ENCODE results near the gene SNX8. TPM values are rescaled to one million over a fixed set of nuclear protein-coding genes. Genes with fewer than 3 reads are reported as not detected.

Gene SNX8
- total and polyA plus RNA-seq, 2 of the 8 experiments (the other 6 are each of a cell fraction or from before 2014, with no cell fraction given) = 46.2 to 70.8 TPM

DNA sequence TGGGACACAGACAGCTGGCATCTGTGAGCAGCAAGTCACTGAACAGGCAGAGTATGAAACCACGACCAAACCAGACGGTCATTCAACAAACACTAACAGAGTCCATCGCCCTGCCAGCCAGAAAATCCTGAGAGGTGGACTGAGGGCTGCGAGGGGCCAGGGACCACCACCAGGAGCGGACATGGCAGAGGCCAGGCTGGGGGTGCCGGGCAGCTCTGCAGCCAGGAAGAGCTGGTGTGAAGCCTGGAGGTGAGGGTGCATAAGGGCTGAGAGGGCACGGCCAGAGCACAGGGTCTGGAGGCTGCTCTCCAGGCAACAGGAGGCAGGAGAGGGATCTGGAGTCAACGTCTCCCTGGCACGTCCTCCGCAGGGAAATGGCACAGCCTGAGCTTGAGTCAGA is 97.0 kb downstream of the SNX8 start (continued):
- no peak for TF ChIP-seq PHF8 (conservative IDR thresholded peaks at IDR 0.05; ENCODE audit: low read depth, low read length)
- TF ChIP-seq, protein P1, sequence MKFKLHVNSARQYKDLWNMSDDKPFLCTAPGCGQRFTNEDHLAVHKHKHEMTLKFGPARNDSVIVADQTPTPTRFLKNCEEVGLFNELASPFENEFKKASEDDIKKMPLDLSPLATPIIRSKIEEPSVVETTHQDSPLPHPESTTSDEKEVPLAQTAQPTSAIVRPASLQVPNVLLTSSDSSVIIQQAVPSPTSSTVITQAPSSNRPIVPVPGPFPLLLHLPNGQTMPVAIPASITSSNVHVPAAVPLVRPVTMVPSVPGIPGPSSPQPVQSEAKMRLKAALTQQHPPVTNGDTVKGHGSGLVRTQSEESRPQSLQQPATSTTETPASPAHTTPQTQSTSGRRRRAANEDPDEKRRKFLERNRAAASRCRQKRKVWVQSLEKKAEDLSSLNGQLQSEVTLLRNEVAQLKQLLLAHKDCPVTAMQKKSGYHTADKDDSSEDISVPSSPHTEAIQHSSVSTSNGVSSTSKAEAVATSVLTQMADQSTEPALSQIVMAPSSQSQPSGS (IDR thresholded peaks at IDR 0.05; ENCODE audit: low read length) = no peak
